Neural cell (in vitro differentiated cells): Measurements from ENCODE around the gene ABI2. TPM values are rescaled to one million over a fixed set of nuclear protein-coding genes. Genes with fewer than 3 reads are reported as not detected.
"Not testable (repeated sequence)": the region's sequence is repeated elsewhere in the genome, so short reads cannot be mapped to it uniquely, and the experiment has no call there.

Source experiments
- H2AFZ ChIP-seq: fragments of 200-600, 300-800 bp; sonication (generic), shearing (Covaris generic); 2 replicates; pipeline ENCODE4 v1.6.0; 2014; ENCODE audit warnings: low read depth, mild to moderate bottlenecking, antibody characterized with exemption, low read length, moderate library complexity
- H3F3A ChIP-seq: fragments of 200-600 bp; shearing (Covaris generic); 2 replicates; pipeline ENCODE4 v1.6.1; 2016; ENCODE audit warnings: mild to moderate bottlenecking, moderate library complexity, mixed read lengths, antibody characterized with exemption, low read length; ENCODE audit not compliant: insufficient read depth, poor library complexity, severe bottlenecking
- H3K27ac ChIP-seq: fragments of 200-600, 300-800 bp; sonication (generic), shearing (Covaris generic); 2 replicates; pipeline ENCODE4 v1.5.1; 2014; ENCODE audit warnings: mild to moderate bottlenecking, low read length, moderate library complexity
- H3K27me3 ChIP-seq: fragments of 300-800, 200-600 bp; sonication (generic), shearing (Covaris generic); 2 replicates; pipeline ENCODE4 v1.6.0; 2014; ENCODE audit warnings: mild to moderate bottlenecking, low read depth, low read length, moderate library complexity; ENCODE audit not compliant: insufficient read depth
- H3K36me3 ChIP-seq: fragments of 300-800, 200-600 bp; sonication (generic), shearing (Covaris generic); 2 replicates; pipeline ENCODE4 v1.5.1; 2014; ENCODE audit warnings: mild to moderate bottlenecking, antibody characterized with exemption, low read length, moderate library complexity; ENCODE audit not compliant: insufficient read depth
- H3K4me2 ChIP-seq: fragments of 300-800, 200-600 bp; sonication (generic), shearing (Covaris generic); 2 replicates; pipeline ENCODE4 v1.6.0; 2014; ENCODE audit warnings: mild to moderate bottlenecking, low read length
- H3K4me3 ChIP-seq: fragments of 300-800, 200-600 bp; sonication (generic), shearing (Covaris generic); 2 replicates; pipeline ENCODE4 v1.5.1; 2014; ENCODE audit warnings: mild to moderate bottlenecking, low read length, moderate library complexity
- H3K79me2 ChIP-seq: fragments of 200-600 bp; shearing (Covaris generic); replicated peaks from 2 replicates; pipeline ENCODE4 v1.6.0; 2014; ENCODE audit warnings: mild to moderate bottlenecking, low read length, moderate library complexity; ENCODE audit not compliant: insufficient read depth
- H3K9ac ChIP-seq: fragments of 300-800, 200-600 bp; sonication (generic), shearing (Covaris generic); 2 replicates; pipeline ENCODE4 v1.6.1; 2016; ENCODE audit warnings: mild to moderate bottlenecking, low read length, mixed read lengths
- H3K9me2 ChIP-seq: fragments of 200-600 bp; shearing (Covaris generic); 2 replicates; pipeline ENCODE4 v1.6.1; 2016; ENCODE audit warnings: mild to moderate bottlenecking, low read length, mixed read lengths; ENCODE audit not compliant: insufficient read depth
- H3K9me3 ChIP-seq: fragments of 200-600, 300-800 bp; sonication (generic), shearing (Covaris generic); 2 replicates; pipeline ENCODE4 v1.6.1; 2016; ENCODE audit warnings: mild to moderate bottlenecking, mixed run types, low read length, moderate library complexity, mixed read lengths
- H4K20me1 ChIP-seq: fragments of 200-600 bp; shearing (Covaris generic); 2 replicates; pipeline ENCODE4 v1.6.1; 2016; ENCODE audit warnings: mild to moderate bottlenecking, mixed run types; ENCODE audit not compliant: insufficient read depth
- CTCF ChIP-seq: fragments of 450-650 bp; IDR thresholded peaks from 2 replicates; pipeline ENCODE4 v1.5.1; 2014; ENCODE audit warnings: antibody characterized with exemption, mild to moderate bottlenecking, moderate library complexity; ENCODE audit not compliant: poor library complexity, severe bottlenecking
- EP300 ChIP-seq: fragments of 450-650 bp; conservative IDR thresholded peaks from 2 replicates; pipeline ENCODE4 v1.6.1; 2014; ENCODE audit warnings: antibody characterized with exemption, mild to moderate bottlenecking, moderate library complexity; ENCODE audit not compliant: poor library complexity, severe bottlenecking
- EZH2 ChIP-seq: fragments of 200-600, 300-800 bp; shearing (Covaris generic), sonication (generic); IDR thresholded peaks from 2 replicates; pipeline ENCODE4 v1.6.1; 2014; ENCODE audit warnings: antibody characterized with exemption, low read length, borderline replicate concordance, mild to moderate bottlenecking; ENCODE audit not compliant: insufficient read depth, poor library complexity, severe bottlenecking
- MXI1 ChIP-seq: fragments of 450-650 bp; conservative IDR thresholded peaks from 2 replicates; pipeline ENCODE4 v1.6.1; 2014; ENCODE audit warnings: antibody characterized with exemption, mild to moderate bottlenecking; ENCODE audit not compliant: poor library complexity, severe bottlenecking
- POLR2AphosphoS5 ChIP-seq: IDR thresholded peaks from 2 replicates; pipeline ENCODE4 v1.6.1; 2012
- RAD21 ChIP-seq: fragments of 450-650 bp; conservative IDR thresholded peaks from 2 replicates; pipeline ENCODE4 v1.6.1; 2014; ENCODE audit warnings: antibody characterized with exemption, mild to moderate bottlenecking, moderate library complexity
- SMC3 ChIP-seq: fragments of 450-650 bp; conservative IDR thresholded peaks from 2 replicates; pipeline ENCODE4 v1.6.1; 2014; ENCODE audit warnings: antibody characterized with exemption, mild to moderate bottlenecking, moderate library complexity; ENCODE audit not compliant: poor library complexity
- TAF1 ChIP-seq: IDR thresholded peaks from 2 replicates; pipeline ENCODE4 v1.6.1; 2012; ENCODE audit warnings: low read depth
- polyA plus RNA-seq: library from polyadenylated mRNA; depleted of rRNA; stranded (reverse); fragments of >200 nt; gene quantifications from 2 replicates; pipeline ENCODE4 v1.2.3, GENCODE V29; 2014
- TF ChIP-seq, protein P1 (sequence below): IDR thresholded peaks from 2 replicates; pipeline ENCODE4 v1.6.1; 2012; ENCODE audit warnings: borderline replicate concordance

The ABI2 gene
- polyA plus RNA-seq, 1 donor from 2014 or later: 128 TPM

DNA sequence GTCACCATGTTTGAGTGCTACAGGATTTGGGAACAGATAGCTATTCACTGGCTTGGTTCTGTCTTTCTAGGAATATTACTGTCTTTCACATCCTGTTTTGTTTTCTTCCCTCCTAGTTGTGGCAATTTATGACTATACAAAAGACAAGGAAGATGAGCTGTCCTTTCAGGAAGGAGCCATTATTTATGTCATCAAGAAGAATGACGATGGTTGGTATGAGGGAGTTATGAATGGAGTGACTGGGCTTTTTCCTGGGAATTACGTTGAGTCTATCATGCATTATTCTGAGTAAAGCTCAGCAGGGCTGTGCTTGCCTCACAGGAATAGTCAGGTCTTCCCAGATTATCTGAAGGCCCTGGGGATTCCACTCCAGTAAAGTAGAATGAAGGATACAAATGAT lies 98.9 kb downstream of the ABI2 start:
- Histone ChIP-seq H4K20me1 (peaks cover 3% of the 10 kb centered on the region), H3K9ac (no peak overlapping the region), H3K9me2 (no peaks in the 10 kb centered on the region), H3K79me2 (no peaks in the 10 kb centered on the region), H3K4me2 (no peak overlapping the region), H3K27me3 (no peaks in the 10 kb centered on the region), H3K27ac (peak overlapping the region; percentile 40), H3F3A (no peaks in the 10 kb centered on the region), H3K9me3 (no peaks in the 10 kb centered on the region), H2AFZ (no peak overlapping the region), H3K36me3 (peaks cover 5% of the 10 kb centered on the region), H3K4me3 (no peak overlapping the region)
- TF ChIP-seq MXI1 (no peak), EP300 (no peak), SMC3 (no peak), EZH2 (no peak), POLR2AphosphoS5 (peak; percentile 23), CTCF (no peak), TAF1 (no peak), RAD21 (no peak)
- TF ChIP-seq, protein P1, sequence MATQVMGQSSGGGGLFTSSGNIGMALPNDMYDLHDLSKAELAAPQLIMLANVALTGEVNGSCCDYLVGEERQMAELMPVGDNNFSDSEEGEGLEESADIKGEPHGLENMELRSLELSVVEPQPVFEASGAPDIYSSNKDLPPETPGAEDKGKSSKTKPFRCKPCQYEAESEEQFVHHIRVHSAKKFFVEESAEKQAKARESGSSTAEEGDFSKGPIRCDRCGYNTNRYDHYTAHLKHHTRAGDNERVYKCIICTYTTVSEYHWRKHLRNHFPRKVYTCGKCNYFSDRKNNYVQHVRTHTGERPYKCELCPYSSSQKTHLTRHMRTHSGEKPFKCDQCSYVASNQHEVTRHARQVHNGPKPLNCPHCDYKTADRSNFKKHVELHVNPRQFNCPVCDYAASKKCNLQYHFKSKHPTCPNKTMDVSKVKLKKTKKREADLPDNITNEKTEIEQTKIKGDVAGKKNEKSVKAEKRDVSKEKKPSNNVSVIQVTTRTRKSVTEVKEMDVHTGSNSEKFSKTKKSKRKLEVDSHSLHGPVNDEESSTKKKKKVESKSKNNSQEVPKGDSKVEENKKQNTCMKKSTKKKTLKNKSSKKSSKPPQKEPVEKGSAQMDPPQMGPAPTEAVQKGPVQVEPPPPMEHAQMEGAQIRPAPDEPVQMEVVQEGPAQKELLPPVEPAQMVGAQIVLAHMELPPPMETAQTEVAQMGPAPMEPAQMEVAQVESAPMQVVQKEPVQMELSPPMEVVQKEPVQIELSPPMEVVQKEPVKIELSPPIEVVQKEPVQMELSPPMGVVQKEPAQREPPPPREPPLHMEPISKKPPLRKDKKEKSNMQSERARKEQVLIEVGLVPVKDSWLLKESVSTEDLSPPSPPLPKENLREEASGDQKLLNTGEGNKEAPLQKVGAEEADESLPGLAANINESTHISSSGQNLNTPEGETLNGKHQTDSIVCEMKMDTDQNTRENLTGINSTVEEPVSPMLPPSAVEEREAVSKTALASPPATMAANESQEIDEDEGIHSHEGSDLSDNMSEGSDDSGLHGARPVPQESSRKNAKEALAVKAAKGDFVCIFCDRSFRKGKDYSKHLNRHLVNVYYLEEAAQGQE: peak; percentile 90

DNA sequence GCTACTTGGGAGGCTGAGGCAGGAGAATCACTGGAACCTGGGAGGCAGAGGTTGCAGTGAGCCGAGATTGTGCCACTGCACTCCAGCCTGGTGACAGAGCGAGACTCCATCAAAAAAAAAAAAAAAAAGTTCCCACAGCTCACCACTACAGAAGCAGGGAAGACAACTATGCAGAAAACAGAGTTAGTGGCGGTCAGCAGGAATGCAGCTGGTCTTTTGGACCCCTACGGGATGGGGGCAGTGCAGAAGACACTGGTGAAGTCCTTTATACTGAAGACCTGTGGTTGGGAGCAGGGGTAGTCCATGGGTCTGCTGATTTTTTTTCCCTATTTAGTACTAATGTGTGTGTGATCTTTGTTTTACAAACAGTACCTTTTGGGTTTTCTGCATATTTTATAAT lies 101.4 kb downstream of the ABI2 start:
- H3K9ac ChIP-seq, H3K27me3 ChIP-seq, H3K27ac ChIP-seq, H4K20me1 ChIP-seq, H3K4me2 ChIP-seq, H3K4me3 ChIP-seq, H3K9me3 ChIP-seq, H3K36me3 ChIP-seq, H3K79me2 ChIP-seq, H3F3A ChIP-seq, H3K9me2 ChIP-seq, H2AFZ ChIP-seq: not testable (repeated sequence)

- Histone ChIP-seq H3K36me3 (peaks cover 5% of the 10 kb centered on the region), H3K27ac (no peak overlapping the region)
These were observed 103.4 kb downstream of the ABI2 start for GRCh38 chr2:203431391-203432185.

More at GRCh38 chr2:203431391-203432185, 103.4 kb downstream of the ABI2 start:
- Histone ChIP-seq H3K27me3 (no peaks in the 10 kb centered on the region), H3K79me2 (no peaks in the 10 kb centered on the region), H3K9ac (no peak overlapping the region), H3K9me2 (no peaks in the 10 kb centered on the region), H4K20me1 (peaks cover 6% of the 10 kb centered on the region), H3K4me3 (no peak overlapping the region), H3F3A (no peaks in the 10 kb centered on the region), H3K9me3 (no peaks in the 10 kb centered on the region), H3K4me2 (no peak overlapping the region), H2AFZ (no peak overlapping the region)
- TF ChIP-seq RAD21 (no peak), EP300 (no peak), SMC3 (no peak), MXI1 (no peak), CTCF (no peak), EZH2 (no peak), POLR2AphosphoS5 (no peak), TAF1 (no peak)
- TF ChIP-seq, protein P1: no peak
